DND-41 (cell line): ENCODE results near the gene RGS7.
A peak's percentile ranks its signal among the peaks of the same experiment; 100 is the strongest.

Experiments
- ATAC-seq: fragments of 200-7000 bp; cut with Tn5 transposase; 3 replicates; pipeline ENCODE4 v1.9.1; 2021; ENCODE audit warnings: low read depth; ENCODE audit not compliant: insufficient read depth
- DNase-seq: peaks from one replicate; pipeline ENCODE4 v3.0.0-alpha.2; 2020
- H2AFZ ChIP-seq: 2 replicates; pipeline ENCODE4 v1.6.0; 2012; ENCODE audit warnings: low read depth, low read length
- H3K27ac ChIP-seq: 2 replicates; pipeline ENCODE4 v1.5.1; 2012; ENCODE audit warnings: low read length, inconsistent platforms
- H3K27me3 ChIP-seq: fragments of 200-600 bp; sonication (generic); 2 replicates; pipeline ENCODE4 v1.6.0; 2012; ENCODE audit warnings: low read length, mild to moderate bottlenecking, inconsistent platforms; ENCODE audit not compliant: insufficient read depth, poor library complexity
- H3K36me3 ChIP-seq: 2 replicates; pipeline ENCODE4 v1.5.1; 2012; ENCODE audit warnings: low read length, inconsistent platforms; ENCODE audit not compliant: insufficient read depth
- H3K4me1 ChIP-seq: 2 replicates; pipeline ENCODE4 v1.5.1; 2012; ENCODE audit warnings: mild to moderate bottlenecking, low read length; ENCODE audit not compliant: insufficient read depth
- H3K4me2 ChIP-seq: 2 replicates; pipeline ENCODE4 v1.6.0; 2012; ENCODE audit warnings: mild to moderate bottlenecking, moderate library complexity, low read length, inconsistent platforms; ENCODE audit not compliant: insufficient read depth
- H3K4me3 ChIP-seq, 2 experiments: fragments of 200-600 bp in 1 of 2; shearing (Covaris generic) in 1 of 2; 2 replicates each; pipeline ENCODE4 v1.5.1; 2012 to 2016; ENCODE audit warnings: inconsistent platforms in 2 of 2, low read length in 2 of 2, mild to moderate bottlenecking in 2 of 2, low read depth in 1 of 2, moderate library complexity in 1 of 2
- H3K79me2 ChIP-seq: 2 replicates; pipeline ENCODE4 v1.6.0; 2012; ENCODE audit warnings: low read length, inconsistent platforms; ENCODE audit not compliant: insufficient read depth
- H3K9ac ChIP-seq: 2 replicates; pipeline ENCODE4 v1.6.0; 2012; ENCODE audit warnings: low read depth, mild to moderate bottlenecking, inconsistent platforms, low read length, moderate library complexity
- H3K9me3 ChIP-seq: 2 replicates; pipeline ENCODE4 v1.5.1; 2012; ENCODE audit warnings: low read length, moderate library complexity, mild to moderate bottlenecking, inconsistent platforms; ENCODE audit not compliant: insufficient read depth, severe bottlenecking
- H4K20me1 ChIP-seq: 2 replicates; pipeline ENCODE4 v1.6.0; 2012; ENCODE audit warnings: low read length; ENCODE audit not compliant: insufficient read depth
- CTCF ChIP-seq: IDR thresholded peaks from 2 replicates; pipeline ENCODE4 v1.5.1; 2012; ENCODE audit warnings: borderline replicate concordance, low read length, moderate library complexity, mild to moderate bottlenecking; ENCODE audit not compliant: poor library complexity, severe bottlenecking; ENCODE audit errors: extremely low read depth
- EZH2 ChIP-seq: IDR thresholded peaks from 3 replicates; pipeline ENCODE4 v1.6.1; 2012; ENCODE audit warnings: borderline replicate concordance, low read depth, mild to moderate bottlenecking, moderate library complexity, low read length, inconsistent platforms; ENCODE audit not compliant: severe bottlenecking

Gene RGS7

GRCh38 chr1:241323514-241324195 is 33.4 kb downstream of the RGS7 start:
- H3K4me1 ChIP-seq, result no peaks in the 10 kb centered on the region
- ATAC-seq, result peak; percentile 68; the same call in 2 of the 3 replicates
- H3K9ac ChIP-seq, result no peak overlapping the region
- H3K9me3 ChIP-seq, result no peaks in the 10 kb centered on the region
- no peaks in the 10 kb centered on the region for H3K79me2 ChIP-seq
- no peak overlapping the region for H2AFZ ChIP-seq
- TF ChIP-seq EZH2, result no peak
- no peak for TF ChIP-seq CTCF
- no peaks in the 10 kb centered on the region for H3K36me3 ChIP-seq
- no peak overlapping the region for H3K4me3 ChIP-seq
- H3K4me2 ChIP-seq, result no peak overlapping the region
- no peaks in the 10 kb centered on the region for H3K27me3 ChIP-seq
- H3K27ac ChIP-seq, result no peak overlapping the region
- peak; percentile 62 for DNase-seq
- H4K20me1 ChIP-seq, result no peaks in the 10 kb centered on the region

- Histone ChIP-seq H3K4me1 (no peaks in the 10 kb centered on the region), H3K79me2 (no peaks in the 10 kb centered on the region), H2AFZ (no peak overlapping the region), H3K9me3 (no peaks in the 10 kb centered on the region), H3K4me3 (no peak overlapping the region), H4K20me1 (no peaks in the 10 kb centered on the region), H3K27me3 (no peaks in the 10 kb centered on the region), H3K36me3 (no peaks in the 10 kb centered on the region), H3K9ac (no peak overlapping the region), H3K27ac (no peak overlapping the region), H3K4me2 (no peak overlapping the region)
- ATAC-seq (no peak), DNase-seq (no peak)
- no peak for TF ChIP-seq CTCF
- TF ChIP-seq EZH2, result no peak
Observed at GRCh38 chr1:241317676-241318075, 39.3 kb downstream of the RGS7 start.

GRCh38 chr1:241316372-241316771 is 40.6 kb downstream of the RGS7 start:
- Histone ChIP-seq H3K4me3 (no peak overlapping the region), H3K9me3 (no peaks in the 10 kb centered on the region), H3K9ac (no peak overlapping the region), H4K20me1 (no peaks in the 10 kb centered on the region), H3K27ac (no peak overlapping the region), H2AFZ (no peak overlapping the region), H3K4me1 (no peaks in the 10 kb centered on the region), H3K27me3 (no peaks in the 10 kb centered on the region), H3K4me2 (no peak overlapping the region), H3K79me2 (no peaks in the 10 kb centered on the region), H3K36me3 (no peaks in the 10 kb centered on the region)
- DNase-seq (no peak), ATAC-seq (no peak)
- TF ChIP-seq EZH2 (no peak), CTCF (no peak)
